Vagina (tissue), 2 donors: ENCODE measurements around the gene TTLL11. TPM values are rescaled to one million over a fixed set of nuclear protein-coding genes. Genes with fewer than 3 reads are reported as not detected.
A peak's percentile ranks its signal among the peaks of the same experiment; 100 is the strongest.

Experiments
- DNase-seq, 2 donors: peaks; one replicate each; pipeline ENCODE4 v3.0.0-alpha.2; 2017; ENCODE audit errors: extremely low spot score in 2 of 2
- H3K27ac ChIP-seq: fragments of 200-600 bp; sonication (generic); one replicate; pipeline ENCODE4 v1.5.1; 2019
- H3K27me3 ChIP-seq: fragments of 200-600 bp; sonication (generic); one replicate; pipeline ENCODE4 v1.5.1; 2019
- H3K36me3 ChIP-seq, 2 donors: fragments of 200-600 bp; sonication (generic); one replicate each; pipeline ENCODE4 v1.5.1; 2017 to 2019
- H3K4me1 ChIP-seq: fragments of 200-600 bp; sonication (generic); one replicate; pipeline ENCODE4 v1.5.1; 2019
- H3K4me3 ChIP-seq, 2 donors: fragments of 200-600 bp; sonication (generic); 1 replicate in 1 of 2; 2 replicates in 1 of 2; pipeline ENCODE4 v1.5.1; 2016 to 2019
- H3K9me3 ChIP-seq: fragments of 200-600 bp; sonication (generic); one replicate; pipeline ENCODE4 v1.5.1; 2019
- CTCF ChIP-seq, 3 experiments: fragments of 450-650 bp in 2 of 3; fragments of 200-600 bp in 1 of 3; sonication (generic) in 1 of 3; IDR thresholded peaks; one replicate each; pipeline ENCODE4 v1.5.1; 2017 to 2019; ENCODE audit warnings: antibody characterized with exemption in 3 of 3, mild to moderate bottlenecking in 2 of 3, moderate library complexity in 2 of 3
- POLR2A ChIP-seq, 2 donors: fragments of 450-650 bp; IDR thresholded peaks; one replicate each; pipeline ENCODE4 v1.6.1; 2017; ENCODE audit warnings: antibody characterized with exemption in 2 of 2, mild to moderate bottlenecking in 2 of 2, moderate library complexity in 2 of 2
- POLR2AphosphoS5 ChIP-seq, 2 donors: sonication (generic); formaldehyde crosslinking; IDR thresholded peaks; one replicate each; pipeline ENCODE4 v1.9.0; 2017; ENCODE audit warnings: antibody characterized with exemption in 2 of 2, mild to moderate bottlenecking in 2 of 2, low read depth in 1 of 2; ENCODE audit not compliant: insufficient read depth in 1 of 2
- intact Hi-C: fragments of 100-400 bp; cut with DNase I; formaldehyde crosslinking; loops from one replicate; pipeline ENCODE4 v1.15.1; 2023
- total RNA-seq: library from RNA; depleted of rRNA; stranded (reverse); fragments of >200 nt; gene quantifications from one replicate; pipeline ENCODE4 v1.2.3, GENCODE V29; 2016

TTLL11 gene
- total RNA-seq, 1 donor from 2014 or later, result 11.0 TPM

DNA sequence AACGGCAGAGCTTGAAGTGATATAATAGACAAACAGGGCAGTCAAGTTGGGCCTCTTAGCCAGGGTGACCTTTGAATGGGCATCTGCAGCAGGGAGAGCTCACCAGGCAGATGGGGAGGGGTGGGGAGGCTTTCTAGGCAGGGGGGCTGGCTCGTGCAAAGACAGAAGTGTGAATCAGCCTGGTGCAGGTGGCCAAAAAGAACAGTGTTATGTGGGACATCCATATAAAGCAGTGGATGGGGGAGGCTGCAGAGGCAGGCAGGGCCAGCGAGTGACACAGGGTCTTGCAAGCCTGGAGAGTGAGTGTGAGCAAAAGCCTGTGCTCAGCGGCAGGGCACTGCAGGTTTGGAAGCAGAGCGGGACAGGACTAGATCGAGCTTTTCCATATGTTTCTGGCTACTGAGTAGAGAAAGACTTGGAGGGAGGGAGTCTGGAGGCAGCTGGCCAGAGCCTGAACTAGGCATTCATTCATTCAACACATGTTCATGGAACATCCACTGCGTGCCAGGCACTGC lies 14.2 kb upstream of the TTLL11 start:
- Histone ChIP-seq H3K27me3 (no peaks in the 10 kb centered on the region), H3K27ac (no peak overlapping the region), H3K4me3 (no peak overlapping the region), H3K9me3 (no peaks in the 10 kb centered on the region), H3K4me1 (no peaks in the 10 kb centered on the region), H3K36me3 (no peaks in the 10 kb centered on the region)
- no peak for DNase-seq
- intact Hi-C loops, result no loop called here
- TF ChIP-seq POLR2AphosphoS5 (IDR thresholded peaks at IDR 0.05; ENCODE audit: insufficient read depth in 1 of 2, low read depth in 1 of 2), result peak in 1 of 2 donors; percentile 23
- no peak for TF ChIP-seq CTCF (IDR thresholded peaks at IDR 0.05)

DNA sequence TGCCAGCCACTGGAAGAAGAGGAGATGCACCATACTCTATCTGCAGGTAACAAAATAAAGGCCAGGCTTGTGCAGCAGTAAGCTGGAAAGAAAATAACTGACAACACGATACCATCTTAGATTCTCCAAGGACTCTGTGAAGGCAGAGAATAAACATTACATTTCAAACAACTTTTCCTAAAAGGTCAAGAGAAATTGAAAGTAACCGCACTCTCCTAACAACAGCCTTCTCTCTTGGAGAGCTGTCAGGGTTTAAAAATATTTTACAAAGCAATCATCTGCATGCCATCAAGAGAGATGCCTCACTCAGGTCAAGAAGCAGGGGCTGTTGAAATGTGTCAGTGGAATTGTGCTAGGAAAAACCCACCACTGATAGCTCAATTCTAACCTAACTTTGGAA lies 13.5 kb upstream of the TTLL11 start:
- H3K36me3 ChIP-seq, result no peaks in the 10 kb centered on the region
- no peak for DNase-seq
- H3K4me3 ChIP-seq, result no peak overlapping the region
- TF ChIP-seq CTCF (IDR thresholded peaks at IDR 0.05), result no peak
- TF ChIP-seq POLR2AphosphoS5 (IDR thresholded peaks at IDR 0.05; ENCODE audit: insufficient read depth in 1 of 2, low read depth in 1 of 2), result no peak
- no peaks in the 10 kb centered on the region for H3K9me3 ChIP-seq
- H3K27ac ChIP-seq, result no peak overlapping the region
- H3K4me1 ChIP-seq, result no peaks in the 10 kb centered on the region
- intact Hi-C loops, result no loop called here
- no peaks in the 10 kb centered on the region for H3K27me3 ChIP-seq

DNA sequence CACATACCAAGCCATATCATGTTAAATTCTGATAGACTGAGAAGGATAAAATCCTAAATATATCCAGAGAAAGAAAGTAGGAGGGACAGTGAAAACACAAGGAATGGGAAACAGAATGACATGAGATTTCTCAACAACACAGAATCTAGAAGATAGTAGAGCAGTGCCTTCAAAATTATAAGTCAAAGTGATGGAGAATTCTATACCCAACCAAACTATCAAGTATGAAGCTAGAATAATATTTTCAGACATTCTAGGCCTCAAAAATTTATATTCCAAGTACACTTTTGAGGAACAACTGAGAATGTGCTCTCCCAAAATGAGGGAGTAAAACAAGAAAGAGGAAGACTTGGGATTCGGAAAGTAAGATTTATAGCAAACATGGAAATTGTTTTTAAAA lies 10.9 kb upstream of the TTLL11 start:
- intact Hi-C loops, result loop anchor here (5.0 kb wide), 1 partner anchor 253 kb away; no protein-coding TSS in a partner anchor
- Histone ChIP-seq H3K27me3 (no peaks in the 10 kb centered on the region), H3K36me3 (no peaks in the 10 kb centered on the region), H3K4me1 (no peaks in the 10 kb centered on the region), H3K4me3 (no peak overlapping the region), H3K9me3 (no peaks in the 10 kb centered on the region), H3K27ac (no peak overlapping the region)
- no peak for DNase-seq
- TF ChIP-seq POLR2A (IDR thresholded peaks at IDR 0.05) (no peak), CTCF (IDR thresholded peaks at IDR 0.05) (no peak), POLR2AphosphoS5 (IDR thresholded peaks at IDR 0.05; ENCODE audit: insufficient read depth in 1 of 2, low read depth in 1 of 2) (no peak)

DNA sequence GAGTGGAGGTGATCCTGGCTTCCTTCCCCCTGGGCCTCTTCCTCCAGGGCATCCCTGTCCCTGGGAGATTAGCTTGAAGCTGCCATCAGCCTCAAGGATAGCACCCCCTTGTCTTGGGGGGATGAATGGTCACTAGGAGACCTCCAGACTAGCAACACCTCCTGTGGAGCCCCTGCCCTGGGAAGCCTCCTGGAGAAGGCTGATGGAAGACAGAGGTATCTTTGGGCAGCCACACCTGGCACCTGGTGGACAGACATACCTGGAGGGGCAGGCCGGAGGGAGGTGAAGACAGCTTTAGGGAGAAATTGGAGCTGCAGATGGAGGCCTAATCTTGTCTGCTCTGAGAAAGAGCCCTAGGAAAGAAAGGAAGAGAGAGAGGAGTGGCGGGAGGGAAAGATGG lies 9.0 kb upstream of the TTLL11 start:
- intact Hi-C loops, result loop anchor here (5.0 kb wide), 1 partner anchor 255 kb away; no protein-coding TSS in a partner anchor
- H3K9me3 ChIP-seq, result no peaks in the 10 kb centered on the region
- H3K36me3 ChIP-seq, result no peaks in the 10 kb centered on the region
- H3K4me3 ChIP-seq, result no peak overlapping the region
- H3K27ac ChIP-seq, result no peak overlapping the region
- no peaks in the 10 kb centered on the region for H3K27me3 ChIP-seq
- TF ChIP-seq CTCF (IDR thresholded peaks at IDR 0.05) (no peak), POLR2AphosphoS5 (IDR thresholded peaks at IDR 0.05; ENCODE audit: insufficient read depth in 1 of 2, low read depth in 1 of 2) (no peak), POLR2A (IDR thresholded peaks at IDR 0.05) (no peak)
- DNase-seq, result no peak
- H3K4me1 ChIP-seq, result no peaks in the 10 kb centered on the region

DNA sequence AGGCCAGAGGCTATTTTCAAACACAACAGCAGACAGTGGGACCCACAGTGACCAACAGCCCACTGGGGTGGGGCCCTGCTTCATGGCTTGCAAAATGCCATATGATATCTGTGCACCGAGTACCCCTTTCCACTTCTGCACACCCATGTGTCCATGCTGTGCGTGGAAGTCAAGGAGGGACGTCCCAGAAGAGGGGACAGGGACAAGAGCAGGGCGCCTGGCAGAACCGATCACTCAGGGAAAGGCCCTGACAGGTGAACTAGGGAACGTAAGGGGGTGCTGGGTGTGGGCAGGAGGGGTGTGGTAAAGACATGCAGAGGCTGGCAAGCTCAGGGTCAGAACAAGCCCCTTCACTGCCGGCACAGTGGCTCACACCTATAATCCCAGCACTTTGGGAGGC lies 7.6 kb upstream of the TTLL11 start:
- no peak for TF ChIP-seq CTCF (IDR thresholded peaks at IDR 0.05)
- TF ChIP-seq POLR2A (IDR thresholded peaks at IDR 0.05), result no peak
- TF ChIP-seq POLR2AphosphoS5 (IDR thresholded peaks at IDR 0.05; ENCODE audit: insufficient read depth in 1 of 2, low read depth in 1 of 2), result no peak
- intact Hi-C loops, result loop anchor here (5.0 kb wide), 1 partner anchor 257 kb away; no protein-coding TSS in a partner anchor
- no peak for DNase-seq

More for the DNA sequence above, 7.6 kb upstream of the TTLL11 start:
- Histone ChIP-seq H3K36me3 (no peaks in the 10 kb centered on the region), H3K27ac (no peak overlapping the region), H3K4me1 (no peaks in the 10 kb centered on the region), H3K4me3 (no peak overlapping the region), H3K27me3 (no peaks in the 10 kb centered on the region), H3K9me3 (no peaks in the 10 kb centered on the region)
